Small intestine (tissue), 7 donors: ENCODE measurements around the gene LYRM7. TPM values are rescaled to one million over a fixed set of nuclear protein-coding genes. Genes with fewer than 3 reads are reported as not detected.
A peak's percentile ranks its signal among the peaks of the same experiment; 100 is the strongest.

Experiments used
- DNase-seq, 2 donors: peaks; one replicate each; pipeline versions ENCODE4 v3.0.0 to v3.0.0-alpha.2; 2013
- FAIRE-seq: peaks from 2 replicates; lab custom pipeline; 2012; peaks lifted over from hg19 to GRCh38; lab: Jason Lieb, UNC
- H3K27ac ChIP-seq, 3 donors: one replicate each; pipeline ENCODE4 v1.5.1; 2013; ENCODE audit warnings: low read length in 2 of 3, mild to moderate bottlenecking in 2 of 3, control low read depth in 1 of 3, inconsistent platforms in 1 of 3, low read depth in 1 of 3, moderate library complexity in 1 of 3
- H3K27me3 ChIP-seq, 3 donors: one replicate each; pipeline ENCODE4 v1.6.1; 2013; ENCODE audit warnings: low read length in 3 of 3, inconsistent platforms in 1 of 3; ENCODE audit not compliant: control insufficient read depth in 3 of 3, insufficient read depth in 3 of 3
- H3K36me3 ChIP-seq, 3 donors: one replicate each; pipeline ENCODE4 v1.6.1; 2013; ENCODE audit warnings: low read length in 3 of 3, inconsistent platforms in 1 of 3, low read depth in 1 of 3, mild to moderate bottlenecking in 1 of 3, moderate library complexity in 1 of 3; ENCODE audit not compliant: control insufficient read depth in 3 of 3, insufficient read depth in 2 of 3
- H3K4me1 ChIP-seq, 3 donors: one replicate each; pipeline ENCODE4 v1.6.1; 2013; ENCODE audit warnings: low read length in 2 of 3, inconsistent platforms in 1 of 3, low read depth in 1 of 3, mild to moderate bottlenecking in 1 of 3, moderate library complexity in 1 of 3; ENCODE audit not compliant: control insufficient read depth in 3 of 3, insufficient read depth in 2 of 3
- H3K4me3 ChIP-seq, 3 donors: one replicate each; pipeline ENCODE4 v1.5.1; 2013; ENCODE audit warnings: low read length in 3 of 3, control low read depth in 1 of 3, inconsistent platforms in 1 of 3, low read depth in 1 of 3, mild to moderate bottlenecking in 1 of 3, moderate library complexity in 1 of 3
- H3K9me3 ChIP-seq, 2 donors: one replicate each; pipeline ENCODE4 v1.6.1; 2013; ENCODE audit warnings: low read depth in 1 of 2, low read length in 1 of 2; ENCODE audit not compliant: control insufficient read depth in 2 of 2, insufficient read depth in 1 of 2
- WGBS, 3 donors: extraction: QIAGEN DNeasy Blood & Tissue Kit; methylation state at CpG; one replicate each; pipeline ENCODE4 v1.1.7; 2013; 5-methylcytosine and 5-hydroxymethylcytosine counted together
- polyA plus RNA-seq, 4 donors: library from polyadenylated mRNA; stranded (reverse) in 3 of 4; unstranded in 1 of 4; fragments of 200-250 nt in 3 of 4; fragments of 120-200 nt in 1 of 4; gene quantifications; one replicate each; pipeline versions ENCODE4 v1.2.1 to v1.2.3, GENCODE V29; 2013
- donor health status: healthy with polysubstance abuse.
- donor health status: control.
- donor health status: control.
- donor health status: Bipolar disorder and iron deficiency.
- donor health status: healthy.

Gene LYRM7
- polyA plus RNA-seq, 4 donors: 5.1 to 9.3 (median 7.2) TPM

DNA sequence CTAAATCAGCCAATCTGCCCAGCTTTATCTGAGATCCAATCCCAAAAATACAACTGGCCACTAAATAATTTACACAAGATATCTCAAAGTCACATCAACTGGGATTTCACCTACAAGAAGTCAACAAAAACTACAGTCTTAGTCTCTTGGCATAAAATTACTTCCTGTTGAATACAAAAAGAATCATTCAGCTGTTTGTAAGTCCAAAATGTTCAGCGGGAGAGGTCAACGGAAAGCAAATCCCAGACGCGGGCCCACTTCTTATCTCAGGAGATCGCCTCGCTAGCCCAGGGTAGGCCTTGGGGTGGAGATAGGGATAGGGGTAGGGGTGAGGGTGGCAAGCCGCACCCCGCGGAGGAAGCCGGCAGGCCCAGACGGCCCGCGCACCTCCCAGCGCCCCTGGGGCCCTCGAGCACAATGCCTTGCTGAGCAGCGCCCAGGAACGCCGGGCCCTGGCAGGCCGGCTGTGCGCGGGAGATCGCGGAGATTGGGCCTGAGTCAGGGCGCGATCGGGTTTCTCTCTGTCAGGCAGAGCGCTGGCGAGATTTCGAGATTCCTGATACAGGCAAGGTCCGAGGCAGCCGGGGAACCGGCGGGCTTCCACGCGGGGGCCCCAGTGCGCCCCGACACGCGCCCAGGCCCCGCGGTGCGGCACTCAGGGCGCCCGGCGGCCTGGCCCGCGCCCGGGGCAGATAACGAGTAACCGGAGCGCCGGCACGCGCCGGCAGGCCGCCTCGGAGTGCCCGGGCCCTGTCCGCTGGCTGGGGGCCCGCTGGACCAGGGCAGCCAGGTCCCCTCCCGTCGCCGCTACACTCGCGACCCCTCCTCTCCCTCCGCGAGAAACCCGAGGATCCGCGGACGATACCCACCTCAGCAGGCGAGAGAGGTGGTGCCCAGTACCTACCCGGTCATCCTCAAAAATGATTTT lies 6.3 kb upstream of the LYRM7 start:
- H3K9me3 ChIP-seq: no peaks in the 10 kb centered on the region
- peaks cover 0 to 16% (median 5%) of the 10 kb centered on the region in 3 donors for H3K36me3 ChIP-seq
- peak overlapping the region; percentile 75 to 86 (median 83) for H3K4me3 ChIP-seq
- H3K27ac ChIP-seq: peak overlapping the region; percentile 84 to 97 (median 95)
- H3K4me1 ChIP-seq: peaks cover 0 to 8% (median 6%) of the 10 kb centered on the region in 3 donors
- peak; percentile 74 to 88 for DNase-seq
- H3K27me3 ChIP-seq: no peaks in the 10 kb centered on the region
- FAIRE-seq: no peak
- WGBS, 3 donors: 0 to 1% (median 0%) methylated on average over 50 to 73 of the region's 73 CpGs

GRCh38 chr5:131165119-131165727 lies 5.5 kb upstream of the LYRM7 start, which contains the start of gene HINT1:
HINT1 (minus strand) TSS chr5:131165256; CDS start chr5:131165205, 51 bp downstream.
- Histone ChIP-seq H3K4me3 (peak within 1 kb of the TSS; percentile 75 to 86 (median 83)), H3K27me3 (no peaks in the 10 kb centered on the region), H3K4me1 (peaks cover 0 to 10% (median 6%) of the 10 kb centered on the region in 3 donors), H3K9me3 (no peaks in the 10 kb centered on the region), H3K36me3 (peaks cover 0 to 11% (median 5%) of the 10 kb centered on the region in 3 donors), H3K27ac (peak within 1 kb of the TSS; percentile 84 to 97 (median 95))
- DNase-seq (peak; percentile 96 to 97), FAIRE-seq (no peak)
- WGBS, 3 donors: 0 to 1% (median 1%) methylated on average over 20 to 33 of the region's 33 CpGs

DNA sequence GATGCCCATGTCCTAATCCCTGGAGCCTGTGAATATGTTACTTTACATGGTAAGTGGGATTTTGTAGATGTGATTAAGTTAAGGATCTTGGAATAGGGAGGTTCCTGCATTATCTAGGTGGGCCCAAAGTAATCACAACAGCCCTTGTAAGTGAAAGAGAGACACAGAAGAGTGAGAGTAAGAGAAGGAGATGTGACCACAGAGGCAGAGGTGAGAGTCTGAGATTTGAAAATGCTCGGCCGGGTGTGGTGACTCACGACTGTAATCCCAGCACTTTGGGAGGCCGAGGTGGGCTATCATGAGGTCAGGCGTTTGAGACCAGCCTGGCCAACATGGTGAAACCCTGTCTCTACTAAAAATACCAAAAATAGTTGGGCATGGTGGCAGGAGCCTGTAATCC lies 3.1 kb upstream of the LYRM7 start:
- Histone ChIP-seq H3K9me3 (no peaks in the 10 kb centered on the region), H3K4me3 (no peak overlapping the region), H3K27me3 (no peaks in the 10 kb centered on the region), H3K4me1 (peaks cover 0 to 14% (median 6%) of the 10 kb centered on the region in 3 donors), H3K27ac (no peak overlapping the region), H3K36me3 (no peaks in the 10 kb centered on the region)
- WGBS, 3 donors: 91 to 97% (median 92%) methylated on average over 5 of the region's 5 CpGs
- FAIRE-seq (no peak), DNase-seq (no peak)

DNA sequence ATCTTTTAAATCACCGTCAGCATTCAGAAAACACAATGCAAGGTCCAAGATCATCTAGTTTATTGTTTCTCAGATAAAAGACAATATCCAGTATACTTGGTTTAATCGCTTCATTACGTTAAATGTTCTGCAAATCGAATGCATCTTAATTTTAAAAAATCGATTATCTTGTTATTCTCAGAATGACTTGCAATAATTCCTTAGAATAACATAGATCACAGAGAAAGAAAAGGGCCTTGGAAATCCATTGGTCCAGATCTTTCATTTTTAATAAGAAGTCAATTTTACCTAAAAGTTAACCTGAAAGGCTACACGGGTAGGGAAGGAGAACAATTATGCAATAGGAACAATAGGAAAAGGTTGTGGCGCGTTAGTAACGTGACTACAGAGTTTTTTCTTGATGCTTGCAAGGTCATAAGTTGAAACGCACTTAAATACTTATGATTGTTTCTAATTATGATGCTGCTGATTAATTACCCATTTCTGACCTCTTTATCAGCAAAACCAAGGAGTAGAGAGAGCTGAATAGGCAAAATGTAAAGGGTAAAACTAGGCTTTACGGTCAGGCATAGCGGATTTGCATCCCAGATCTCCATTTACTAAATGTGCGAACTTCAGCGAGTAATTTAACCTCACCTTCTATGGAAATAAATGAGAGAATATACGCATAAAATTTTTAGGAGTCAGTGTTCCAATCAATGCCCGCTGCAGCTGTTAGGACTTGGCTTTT lies 769 bp upstream of the LYRM7 start:
- WGBS, 3 donors: 18 to 31% (median 24%) methylated on average over 16 of the region's 16 CpGs
- peaks cover 0 to 14% (median 0%) of the 10 kb centered on the region in 3 donors for H3K4me1 ChIP-seq
- peak overlapping the region; percentile 31 to 69 (median 63) for H3K4me3 ChIP-seq
- no peaks in the 10 kb centered on the region for H3K27me3 ChIP-seq
- peak overlapping the region; percentile 60 to 71 (median 63) for H3K27ac ChIP-seq
- FAIRE-seq (no peak), DNase-seq (peak; percentile 15 to 24)
- H3K36me3 ChIP-seq: peaks cover 0 to 3% (median 0%) of the 10 kb centered on the region in 3 donors
- no peaks in the 10 kb centered on the region for H3K9me3 ChIP-seq

GRCh38 chr5:131171276-131171810 lies 599 bp downstream of the LYRM7 start:
- Histone ChIP-seq H3K9me3 (no peaks in the 10 kb centered on the region), H3K27me3 (no peaks in the 10 kb centered on the region), H3K4me3 (peak overlapping the region; percentile 9 to 80 (median 69)), H3K36me3 (peaks cover 0 to 3% (median 0%) of the 10 kb centered on the region in 3 donors), H3K4me1 (peaks cover 0 to 10% (median 0%) of the 10 kb centered on the region in 3 donors), H3K27ac (peak overlapping the region; percentile 67 to 87 (median 71))
- no peak for FAIRE-seq
- 2 to 4% (median 3%) methylated on average over 11 of the region's 11 CpGs for WGBS, 3 donors
- peak in 1 of 2 donors; percentile 53 for DNase-seq

DNA sequence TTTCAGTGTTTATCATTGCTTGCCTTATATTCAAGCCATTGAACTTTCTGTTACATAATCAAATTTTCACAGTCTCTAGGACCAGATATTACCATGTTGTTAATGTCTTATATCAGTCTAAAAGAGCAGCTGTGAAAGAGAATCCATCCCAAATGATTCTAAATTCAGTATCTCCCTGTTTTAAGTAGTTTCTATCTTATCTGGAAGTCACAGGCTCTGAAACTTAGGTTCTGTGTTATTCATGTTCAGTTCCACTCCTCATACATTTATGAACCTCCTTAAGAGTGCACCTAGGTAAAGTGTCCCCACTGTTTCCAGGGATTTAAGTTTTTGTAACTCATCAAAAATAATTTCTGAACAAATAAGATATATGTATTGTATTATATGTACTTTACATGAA lies 9.7 kb downstream of the LYRM7 start:
- Histone ChIP-seq H3K4me3 (no peak overlapping the region), H3K27ac (no peak overlapping the region), H3K36me3 (peaks cover 0 to 3% (median 0%) of the 10 kb centered on the region in 3 donors), H3K9me3 (no peaks in the 10 kb centered on the region), H3K27me3 (no peaks in the 10 kb centered on the region), H3K4me1 (no peaks in the 10 kb centered on the region)
- DNase-seq (no peak), FAIRE-seq (no peak)

DNA sequence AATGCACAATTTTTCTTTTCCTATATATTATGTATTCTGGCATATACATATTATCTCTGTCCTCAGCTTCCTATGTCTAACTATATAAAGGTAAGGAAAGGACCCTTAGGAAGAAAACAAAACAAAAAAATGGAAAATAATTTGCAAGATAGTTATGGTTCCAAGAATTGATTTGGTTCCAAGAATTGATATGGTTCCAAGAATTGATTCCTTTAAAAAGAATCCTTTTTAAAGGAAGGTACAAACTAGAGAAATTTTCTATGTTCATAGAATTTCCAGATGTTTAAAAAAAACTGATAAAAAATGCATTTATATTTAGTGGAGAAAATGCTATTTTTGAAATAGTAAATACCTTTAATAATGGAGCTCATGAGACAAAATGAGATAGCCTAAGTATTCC lies 12.1 kb downstream of the LYRM7 start:
- FAIRE-seq (no peak), DNase-seq (no peak)
- Histone ChIP-seq H3K27ac (no peak overlapping the region), H3K27me3 (no peaks in the 10 kb centered on the region), H3K36me3 (peaks cover 0 to 4% (median 0%) of the 10 kb centered on the region in 3 donors), H3K9me3 (no peaks in the 10 kb centered on the region), H3K4me3 (no peak overlapping the region), H3K4me1 (no peaks in the 10 kb centered on the region)
